GM21526 (cell line): Measurements from ENCODE around the gene PPIL6.
"Not testable (repeated sequence)": the region's sequence is repeated elsewhere in the genome, so short reads cannot be mapped to it uniquely, and the experiment has no call there.

Source experiments
- ATAC-seq: cut with Tn5 transposase; IDR thresholded peaks from one replicate; pipeline ENCODE4 v1.9.1; 2021; ENCODE audit warnings: moderate library complexity; ENCODE audit not compliant: unreplicated experiment, low FRiP score

PPIL6 gene

DNA sequence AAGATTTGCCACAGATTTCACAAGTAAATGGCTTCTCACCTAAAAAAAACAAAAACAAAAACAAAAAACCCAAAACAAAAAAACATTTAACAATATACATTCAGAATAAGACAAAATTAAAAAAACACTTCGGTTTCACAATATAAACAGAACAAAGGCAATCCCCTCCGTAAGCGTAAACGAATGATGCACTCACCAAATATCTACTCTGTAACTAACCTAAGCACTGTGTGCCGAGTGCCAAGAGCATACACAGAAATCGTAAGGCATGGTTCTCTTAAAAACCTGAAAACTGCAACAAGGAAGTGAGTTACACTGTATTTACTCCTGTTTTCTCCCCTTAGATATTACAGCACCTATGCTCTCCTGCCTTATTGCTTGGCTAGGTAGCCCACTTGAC is 27.3 kb upstream of the PPIL6 start:
- ATAC-seq, result no peak

DNA sequence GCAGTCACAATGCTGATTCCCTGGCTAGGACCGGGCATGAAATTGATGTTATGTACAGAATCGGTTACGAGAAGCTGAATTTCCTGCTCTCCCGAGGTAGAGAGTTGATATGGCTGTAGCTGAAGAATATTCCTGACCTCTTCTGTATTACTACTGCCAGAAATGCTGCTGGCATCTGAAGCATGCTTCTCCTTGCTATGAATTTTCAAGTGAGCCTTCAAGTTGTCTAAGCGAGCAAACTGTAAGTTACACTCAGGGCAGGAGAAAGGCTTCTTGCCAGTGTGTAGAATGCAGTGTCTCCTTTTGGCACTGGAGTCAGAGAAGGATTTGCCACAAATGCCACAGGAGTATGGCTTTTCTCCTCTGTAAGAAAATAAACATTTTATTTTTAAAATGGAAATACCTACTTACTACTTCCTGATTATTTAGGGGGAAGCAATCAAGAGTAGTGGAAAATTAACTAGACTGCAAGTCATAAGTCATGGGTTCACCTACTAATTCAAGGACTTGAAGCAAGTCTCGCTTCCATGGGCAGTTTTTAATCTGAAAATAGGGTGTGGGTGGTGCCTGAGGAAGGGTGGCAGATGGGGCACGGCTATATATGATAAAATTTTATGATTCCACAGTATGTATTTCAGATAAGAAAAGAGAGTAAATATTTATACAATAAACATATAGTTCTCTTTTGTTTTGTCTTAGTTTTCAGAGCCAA is 25.9 kb upstream of the PPIL6 start:
- no peak for ATAC-seq

GRCh38 chr6:109465772-109466171 is 25.3 kb upstream of the PPIL6 start:
- ATAC-seq, result no peak

DNA sequence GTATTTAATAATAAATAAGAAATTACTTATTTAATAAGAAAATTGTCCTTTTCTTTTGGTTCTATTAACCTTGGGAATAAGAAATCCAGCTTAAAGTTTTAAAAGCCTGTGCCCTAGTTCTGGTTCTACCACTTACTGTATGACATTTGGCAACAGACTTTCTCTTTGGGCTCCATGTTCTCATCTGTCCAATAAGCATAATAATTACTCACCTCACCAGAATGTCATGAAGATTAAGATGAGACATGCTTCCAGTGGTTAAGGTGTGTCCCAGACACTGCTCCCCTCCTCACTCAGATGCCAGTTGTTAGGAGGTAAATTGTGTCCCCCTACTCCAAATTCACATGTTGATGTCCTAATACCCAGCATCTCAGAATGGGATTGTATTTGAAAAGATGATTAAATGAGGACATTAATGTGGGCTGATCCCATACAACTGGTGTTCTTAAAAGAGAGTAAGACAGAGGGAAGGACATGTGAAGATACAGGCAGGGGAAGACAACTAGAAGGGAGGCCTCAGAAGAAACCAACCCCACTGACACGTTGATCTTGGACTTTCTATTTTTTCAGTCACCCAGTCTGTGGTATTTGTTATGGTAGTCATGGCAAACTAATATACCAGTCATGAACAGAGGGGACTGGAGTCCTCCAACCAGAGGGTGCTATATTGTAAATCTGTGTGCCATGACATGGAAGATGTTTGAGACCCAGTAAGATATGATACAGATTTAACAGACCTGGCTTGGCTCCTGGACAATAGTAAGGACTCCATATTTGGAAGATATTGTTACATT is 21.5 kb upstream of the PPIL6 start:
- no peak for ATAC-seq

DNA sequence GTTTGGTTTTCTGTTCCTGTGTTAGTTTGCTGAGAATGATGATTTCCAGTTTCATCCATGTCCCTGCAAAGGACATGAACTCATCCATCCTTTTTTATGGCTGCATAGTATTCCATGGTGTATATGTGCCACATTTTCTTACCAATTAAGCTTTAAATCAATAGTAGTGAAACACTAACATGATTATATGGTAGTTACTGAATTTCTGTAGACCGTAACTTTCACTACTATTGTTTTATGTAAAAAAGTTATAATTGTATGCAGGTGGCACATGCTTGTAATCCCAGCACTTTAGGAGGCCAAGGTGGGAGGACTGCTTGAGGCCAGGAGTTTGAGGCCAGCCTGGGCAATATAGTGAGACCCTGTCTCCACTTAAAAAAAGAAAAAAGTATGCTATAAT is 20.8 kb upstream of the PPIL6 start:
- not testable (repeated sequence) for ATAC-seq

GRCh38 chr6:109460161-109460829 is 19.9 kb upstream of the PPIL6 start:
- ATAC-seq, result no peak

- no peak for ATAC-seq
Observed at GRCh38 chr6:109458774-109459531, 18.5 kb upstream of the PPIL6 start.

GRCh38 chr6:109457562-109457996 is 17.2 kb upstream of the PPIL6 start:
- ATAC-seq, result no peak

DNA sequence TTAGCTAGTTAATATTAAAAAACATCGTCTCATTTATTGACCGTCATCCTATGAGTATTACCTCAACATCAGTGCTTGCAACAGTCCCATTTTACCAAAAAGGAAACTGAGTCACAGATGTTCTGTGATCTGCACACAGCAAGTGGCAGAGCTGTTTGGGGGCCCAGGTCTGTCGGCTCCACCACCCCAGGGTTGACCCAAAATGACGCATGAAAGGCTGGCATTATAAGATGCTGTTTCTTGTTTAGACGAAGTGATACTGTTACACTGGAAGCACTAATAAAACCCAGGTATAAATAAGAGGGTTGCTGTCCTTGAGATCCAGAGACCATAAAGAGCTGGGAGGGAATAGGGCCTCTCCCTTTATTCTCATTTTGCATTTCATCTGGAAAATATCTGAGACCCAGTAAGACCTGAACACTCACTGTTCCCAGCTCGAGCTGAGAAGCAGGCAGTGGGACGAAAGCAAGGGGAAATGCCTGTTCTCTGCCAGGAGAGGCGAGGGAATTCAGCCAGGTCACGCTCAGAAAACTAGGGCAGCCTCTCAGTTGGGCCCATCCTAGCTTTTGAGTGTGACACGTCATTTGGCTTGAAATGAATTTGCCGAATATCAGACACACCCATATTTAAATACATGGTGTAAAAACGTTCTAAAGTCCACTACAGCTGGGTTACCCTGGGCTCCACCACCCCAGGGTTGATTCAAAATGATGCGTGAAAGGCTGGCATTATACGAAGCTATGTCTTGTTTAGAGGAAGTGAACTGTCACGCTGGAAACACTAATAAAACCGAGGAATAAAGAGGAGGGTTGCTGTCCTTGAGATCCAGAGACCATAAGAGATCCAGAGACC is 16.5 kb upstream of the PPIL6 start:
- ATAC-seq, result no peak

- no peak for ATAC-seq
Observed at GRCh38 chr6:109456111-109456583, 15.7 kb upstream of the PPIL6 start.

- ATAC-seq, result peak; percentile 51
Observed at GRCh38 chr6:109455437-109456110, 15.1 kb upstream of the PPIL6 start, which contains the start of gene MICAL1. Gene MICAL1 (minus strand): TSS chr6:109455772. CDS start chr6:109454196, 1,576 bp downstream.

DNA sequence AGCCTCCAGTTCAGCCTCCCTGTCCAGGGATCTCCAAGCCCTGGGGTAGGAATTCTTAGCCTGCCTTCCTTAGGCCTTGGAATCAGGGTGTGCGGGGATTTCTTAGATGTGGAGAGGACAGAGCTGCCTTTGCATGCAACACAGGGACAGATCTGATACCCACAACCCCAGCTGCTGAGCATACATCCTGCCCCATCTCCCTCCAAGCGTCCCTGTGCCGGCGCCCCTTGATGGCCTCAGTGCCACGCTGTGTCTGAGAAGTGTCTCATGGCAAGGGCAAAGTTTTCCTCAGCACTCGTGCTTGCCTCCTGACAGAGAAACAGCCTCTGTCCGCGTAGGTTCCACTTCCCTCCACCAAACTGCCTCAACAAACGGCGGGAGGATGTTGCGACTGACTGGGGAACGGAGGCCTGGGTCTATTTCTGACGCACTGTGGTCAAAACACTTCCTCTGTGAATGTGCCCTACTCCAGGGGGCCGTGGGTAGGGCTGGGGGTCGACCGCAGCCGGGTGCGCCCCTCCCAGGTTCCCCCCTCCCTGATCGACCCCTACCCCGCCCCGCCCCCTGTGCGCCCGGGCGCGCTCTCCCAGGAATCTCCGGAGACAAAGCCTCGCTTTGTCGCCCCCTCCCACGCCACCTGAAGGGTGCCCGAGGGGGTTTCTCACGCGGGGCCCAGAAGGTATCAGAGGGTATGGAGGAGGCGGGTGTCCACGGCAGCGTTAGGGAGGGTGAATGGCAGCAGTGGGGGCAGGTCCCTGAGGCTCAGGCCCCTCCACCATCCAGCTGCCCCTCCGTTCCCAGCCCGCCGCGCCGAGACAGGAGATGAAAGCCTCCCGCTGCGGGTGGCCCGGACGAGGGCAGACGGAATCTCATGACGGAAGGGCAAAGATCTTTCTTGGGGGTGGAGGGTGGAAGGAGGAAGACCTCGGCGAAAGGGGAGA is 14.3 kb upstream of the PPIL6 start:
- ATAC-seq, result peak; percentile 34

DNA sequence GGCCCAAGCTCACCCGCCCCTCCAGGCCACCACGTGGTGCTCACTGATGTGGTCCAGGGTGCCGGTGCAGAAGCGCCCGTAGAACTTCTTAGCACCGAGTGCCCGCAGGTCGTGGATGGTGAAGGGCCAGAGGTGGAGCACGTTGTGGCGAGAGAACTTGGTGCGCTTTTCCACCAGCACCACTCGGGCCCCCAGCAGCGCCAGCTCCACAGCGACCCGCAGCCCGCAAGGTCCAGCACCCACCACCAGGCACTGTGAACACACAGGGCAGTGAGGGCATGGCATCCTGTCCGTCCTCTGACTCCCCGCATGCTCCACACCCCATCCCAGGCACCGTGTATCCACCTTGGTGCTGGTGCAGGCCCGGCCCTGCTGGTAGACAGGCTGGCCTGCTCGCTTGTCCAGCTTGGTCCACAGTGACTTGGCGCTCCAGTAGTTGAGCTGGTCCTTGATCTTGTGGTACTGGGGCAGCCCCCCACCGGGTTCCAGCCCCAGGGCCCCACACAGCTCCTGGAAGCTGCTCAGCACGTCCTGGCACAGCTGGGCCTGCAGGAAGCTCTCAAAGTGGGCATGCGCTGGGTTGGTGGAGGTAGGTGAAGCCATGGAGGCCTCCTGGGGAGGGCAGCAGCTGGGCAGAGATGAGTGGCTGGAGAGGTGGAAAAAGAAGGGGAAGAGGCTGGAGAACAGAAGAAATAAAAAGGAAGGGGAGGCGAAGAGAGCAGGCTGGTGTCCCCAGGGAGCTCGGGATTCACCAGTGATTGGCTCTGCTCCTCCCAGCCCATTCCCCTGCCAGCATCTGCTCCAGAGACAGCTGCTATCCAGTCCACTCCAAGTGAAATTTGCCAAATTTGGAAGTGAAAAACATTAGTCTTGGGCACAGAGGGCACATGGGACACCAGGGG is 13.4 kb upstream of the PPIL6 start:
- no peak for ATAC-seq

DNA sequence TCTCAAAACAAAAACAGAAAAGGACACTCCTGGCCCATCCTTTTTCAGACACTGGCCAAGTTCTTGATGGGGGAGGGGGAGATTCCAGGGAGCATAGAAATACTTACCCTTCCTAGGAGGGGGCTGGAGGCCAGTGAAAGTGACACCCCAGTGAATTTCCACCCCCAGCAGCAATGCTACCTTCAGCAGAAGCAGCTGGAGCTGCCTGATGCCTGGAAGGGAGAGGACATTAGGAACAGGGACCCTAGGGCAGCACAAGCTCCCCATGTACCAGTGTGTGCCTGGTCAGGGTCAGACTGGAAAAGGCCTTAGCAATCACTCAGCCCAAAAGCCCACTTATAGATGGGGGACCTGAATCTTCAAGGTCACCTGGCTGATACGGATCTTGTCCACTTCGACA is 12.7 kb upstream of the PPIL6 start:
- no peak for ATAC-seq

DNA sequence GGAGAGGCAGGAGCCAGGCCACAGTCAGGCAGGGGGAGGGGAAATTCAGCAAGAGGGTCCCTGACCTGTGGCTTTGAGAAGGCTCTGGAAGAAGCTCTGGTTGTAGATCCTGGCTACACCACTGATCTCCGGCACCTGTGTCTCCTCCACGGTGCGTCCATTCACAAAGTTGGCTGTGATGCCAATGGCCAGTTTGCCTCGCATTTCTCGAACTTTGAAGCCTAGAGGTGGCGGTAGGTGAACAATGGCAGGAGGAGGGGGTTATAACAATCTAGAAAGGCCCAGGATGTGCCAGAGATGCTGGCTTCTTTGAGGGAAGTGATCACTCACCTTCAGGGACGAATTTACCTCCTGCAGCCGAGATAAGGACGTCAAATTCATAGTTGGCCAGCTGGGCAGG is 11.8 kb upstream of the PPIL6 start:
- no peak for ATAC-seq

GRCh38 chr6:109451376-109451775 is 10.9 kb upstream of the PPIL6 start:
- ATAC-seq, result no peak

DNA sequence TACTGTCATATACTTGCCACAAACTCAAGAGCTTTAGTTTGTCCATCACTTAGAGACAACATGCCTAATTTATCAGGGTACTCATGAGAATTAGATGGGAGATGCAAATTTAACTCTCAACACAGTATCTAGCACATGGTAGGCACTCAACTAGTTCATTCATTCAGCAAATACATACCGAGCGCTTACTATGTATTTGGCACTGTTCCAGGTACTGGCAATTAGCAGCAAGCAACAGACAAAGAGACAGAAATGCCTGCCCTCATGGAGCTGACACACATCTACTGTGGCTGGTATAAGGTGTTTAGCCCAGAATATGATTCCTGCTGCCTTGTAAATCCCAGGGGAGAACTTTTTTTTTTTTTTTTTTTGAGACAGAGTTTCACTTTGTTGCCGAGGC is 10.4 kb upstream of the PPIL6 start:
- no peak for ATAC-seq
